C1 segment of cervical spinal cord (tissue), 14 donors: ENCODE measurements around the gene MRPL39.

Experiments
- DNase-seq, 14 donors: peaks; one replicate each; lab custom pipeline; 2025; lab: John Stamatoyannopoulos, UW

The MRPL39 gene

DNA sequence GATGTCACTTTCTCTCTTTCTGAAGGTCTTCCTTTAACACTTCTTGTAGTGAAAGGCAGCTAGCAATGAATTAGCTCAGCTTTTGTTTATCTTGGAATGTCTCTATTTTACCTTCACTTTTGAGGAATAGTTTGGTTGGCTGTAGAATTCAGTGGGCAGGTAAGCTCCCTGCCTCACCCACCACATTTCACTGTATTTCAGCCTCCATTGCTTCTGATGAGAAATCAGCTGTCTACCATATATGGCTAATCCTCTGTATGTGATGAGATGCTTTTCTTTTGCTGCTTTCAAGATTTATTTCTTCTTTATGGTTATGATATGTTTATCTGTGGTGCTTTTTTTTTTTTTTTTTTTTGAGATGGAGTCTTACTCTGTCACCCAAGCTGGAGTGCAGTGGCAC is 70.1 kb downstream of the MRPL39 start:
- no peak for DNase-seq

DNA sequence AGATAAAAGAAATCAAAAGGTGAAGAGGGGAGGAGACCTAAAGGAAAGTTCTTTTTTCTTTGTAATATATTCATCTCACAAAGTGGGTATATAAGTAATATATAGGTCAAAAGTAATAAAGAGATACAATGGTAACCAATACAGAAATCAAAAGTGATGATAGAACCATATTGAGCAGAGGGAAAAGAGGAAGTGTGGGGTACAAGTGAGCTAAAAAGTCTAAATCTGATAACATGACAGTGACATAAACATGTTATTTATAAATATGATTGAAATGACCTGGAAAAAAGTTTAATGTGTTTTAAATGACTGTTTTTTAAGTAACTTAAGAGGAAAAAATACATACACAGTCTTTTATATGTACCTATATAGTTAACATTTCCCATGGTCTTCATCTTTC is 70.5 kb downstream of the MRPL39 start:
- no peak for DNase-seq

DNA sequence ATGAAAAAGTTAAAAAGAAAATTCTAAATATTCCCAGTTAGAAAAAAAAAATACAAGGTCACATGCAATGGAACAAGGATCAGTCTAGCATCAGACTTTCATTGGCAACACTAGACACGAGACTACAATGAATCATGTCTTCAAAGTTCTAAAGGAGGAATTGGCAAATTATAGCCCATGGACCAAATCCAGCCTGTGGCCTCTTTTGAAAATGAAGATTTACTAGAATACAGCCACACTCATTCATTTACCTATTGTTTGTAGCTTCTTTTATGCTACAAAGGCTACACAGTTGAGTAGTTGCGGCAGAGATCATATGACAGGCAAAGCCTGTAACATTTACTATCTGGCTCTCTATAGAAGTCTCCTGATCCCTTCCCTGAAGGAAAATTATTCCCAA is 71.4 kb downstream of the MRPL39 start:
- no peak for DNase-seq
